Stimulated activated CD4-positive, alpha-beta T cell treated with anti-CD3 and anti-CD28 coated beads, Interleukin-15, amount 100 ng/mL, for 48 hours (primary cell): ENCODE measurements around the gene MMP15.

Source experiments
- DNase-seq, 2 donors: peaks; one replicate each; pipeline ENCODE4 v3.0.0-alpha.2; 2020; ENCODE audit warnings: low read depth in 2 of 2

Gene MMP15

GRCh38 chr16:58035356-58036170 lies 10.0 kb downstream of the MMP15 start:
- DNase-seq: no peak

- DNase-seq: no peak
Measured at GRCh38 chr16:58036943-58037342, 11.4 kb downstream of the MMP15 start.

GRCh38 chr16:58037365-58038057 lies 12.0 kb downstream of the MMP15 start:
- no peak for DNase-seq

- DNase-seq: no peak
Measured at GRCh38 chr16:58038219-58038641, 12.7 kb downstream of the MMP15 start.

GRCh38 chr16:58039829-58040495 lies 14.4 kb downstream of the MMP15 start:
- no peak for DNase-seq

GRCh38 chr16:58040496-58040846 lies 14.9 kb downstream of the MMP15 start:
- no peak for DNase-seq

GRCh38 chr16:58040945-58041627 lies 15.5 kb downstream of the MMP15 start:
- DNase-seq: no peak

GRCh38 chr16:58041628-58041955 lies 16.0 kb downstream of the MMP15 start:
- DNase-seq: no peak

GRCh38 chr16:58042001-58042885 lies 16.7 kb downstream of the MMP15 start:
- DNase-seq: no peak

GRCh38 chr16:58042886-58043515 lies 17.4 kb downstream of the MMP15 start:
- no peak for DNase-seq

GRCh38 chr16:58043571-58044155 lies 18.1 kb downstream of the MMP15 start:
- DNase-seq: no peak

GRCh38 chr16:58044266-58045019 lies 18.9 kb downstream of the MMP15 start:
- no peak for DNase-seq

GRCh38 chr16:58045096-58045495 lies 19.5 kb downstream of the MMP15 start:
- no peak for DNase-seq

- no peak for DNase-seq
Measured at GRCh38 chr16:58046054-58046881, 20.7 kb downstream of the MMP15 start.

GRCh38 chr16:58046936-58047335 lies 21.4 kb downstream of the MMP15 start:
- no peak for DNase-seq

- DNase-seq: no peak
Measured at GRCh38 chr16:58047557-58048348, 22.2 kb downstream of the MMP15 start.

- no peak for DNase-seq
Measured at GRCh38 chr16:58048494-58049231, 23.1 kb downstream of the MMP15 start.
